Caco-2 (cell line): ENCODE measurements around the gene LRRC55. TPM values are rescaled to one million over a fixed set of nuclear protein-coding genes. Genes with fewer than 3 reads are reported as not detected.

Experiments used
- BruUV-seq: library from RNA; stranded (reverse); fragments of 400-500 nt; replicated peaks from 2 replicates; lab custom pipeline; 2021; lab: Mats Ljungman, UMichigan
- CTCF ChIA-PET: fragments of 300-600 bp; sonication (Branson Sonifier 250); formaldehyde crosslinking; loops from one replicate; lab custom pipeline; 2022; ENCODE audit warnings: antibody characterized with exemption; lab: Charles Lee
- POLR2A ChIA-PET: fragments of 300-600 bp; sonication (Branson Sonifier 250); formaldehyde crosslinking; loops from one replicate; lab custom pipeline; 2022; ENCODE audit warnings: antibody characterized with exemption; lab: Charles Lee
- DNase-seq, 2 experiments: peaks; one replicate each; pipeline versions ENCODE4 v3.0.0 to v3.0.0-alpha.2; 2020 to 2022
- H3K27me3 ChIP-seq: replicated peaks from 2 replicates; pipeline ENCODE4 v1.6.0; 2011; ENCODE audit warnings: low read length; ENCODE audit not compliant: control insufficient read depth, insufficient read depth
- H3K36me3 ChIP-seq: 2 replicates; pipeline ENCODE4 v1.5.1; 2011; ENCODE audit warnings: low read length; ENCODE audit not compliant: control insufficient read depth, insufficient read depth
- H3K4me1 ChIP-seq: fragments of 250-450 bp; sonication (Bioruptor Pico); 2 replicates; pipeline ENCODE4 v1.5.1; 2020; ENCODE audit warnings: mild to moderate bottlenecking
- H3K4me3 ChIP-seq: 2 replicates; pipeline ENCODE4 v1.5.1; 2011; ENCODE audit warnings: low read depth, mild to moderate bottlenecking, control low read depth, low read length
- H3K9me3 ChIP-seq: fragments of 250-450 bp; sonication (Bioruptor Pico); 2 replicates; pipeline ENCODE4 v1.5.1; 2020; ENCODE audit warnings: mild to moderate bottlenecking, moderate library complexity
- H3K27ac Mint-ChIP-seq: one replicate; pipeline ENCODE4 v1.8.0; 2022; ENCODE audit warnings: mixed read lengths; ENCODE audit not compliant: unreplicated experiment
- H3K27me3 Mint-ChIP-seq: one replicate; pipeline ENCODE4 v1.8.0; 2022; ENCODE audit warnings: mixed read lengths; ENCODE audit not compliant: insufficient read depth, unreplicated experiment
- H3K36me3 Mint-ChIP-seq: one replicate; pipeline ENCODE4 v1.8.0; 2022; ENCODE audit warnings: mild to moderate bottlenecking, mixed read lengths; ENCODE audit not compliant: insufficient read depth, unreplicated experiment
- H3K4me1 Mint-ChIP-seq: one replicate; pipeline ENCODE4 v1.8.0; 2022; ENCODE audit warnings: low read depth, mixed read lengths; ENCODE audit not compliant: unreplicated experiment
- H3K4me3 Mint-ChIP-seq: one replicate; pipeline ENCODE4 v1.8.0; 2022; ENCODE audit warnings: mild to moderate bottlenecking, moderate library complexity, mixed read lengths; ENCODE audit not compliant: unreplicated experiment
- H3K9me3 Mint-ChIP-seq: one replicate; pipeline ENCODE4 v1.8.0; 2022; ENCODE audit warnings: mixed read lengths; ENCODE audit not compliant: unreplicated experiment
- CTCF ChIP-seq, 2 experiments: fragments of 200-600 bp in 1 of 2; IDR thresholded peaks; 1 replicate in 1 of 2; 2 replicates in 1 of 2; pipeline versions ENCODE4 v1.5.1 to v1.8.0; 2011 to 2022; ENCODE audit warnings: antibody characterized with exemption in 1 of 2, control low read depth in 1 of 2, inconsistent platforms in 1 of 2, low read depth in 1 of 2, low read length in 1 of 2, mild to moderate bottlenecking in 1 of 2, moderate library complexity in 1 of 2; ENCODE audit not compliant: insufficient read depth in 1 of 2, severe bottlenecking in 1 of 2, unreplicated experiment in 1 of 2
- intact Hi-C: fragments of 100-400 bp; cut with micrococcal nuclease; formaldehyde crosslinking; loops from one replicate; pipeline ENCODE4 v1.10.0; 2022; ENCODE audit not compliant: unreplicated experiment
- total RNA-seq: library from RNA; stranded (reverse); gene quantifications from 2 replicates; pipeline ENCODE4 v1.2.3, GENCODE V29; 2022

LRRC55 gene
- total RNA-seq, 1 experiment from 2014 or later = not detected

GRCh38 chr11:57216463-57216862 is 34.7 kb downstream of the LRRC55 start:
- no peaks in the 10 kb centered on the region for H3K27me3 ChIP-seq
- Mint-ChIP-seq H3K36me3 (no peaks in the 10 kb centered on the region), H3K4me1 (no peaks in the 10 kb centered on the region), H3K27ac (no peak overlapping the region), H3K27me3 (peaks cover 7% of the 10 kb centered on the region), H3K9me3 (no peaks in the 10 kb centered on the region), H3K4me3 (no peak overlapping the region)
- BruUV-seq = no TSS peak
- CTCF ChIA-PET = no interaction called here
- TF ChIP-seq CTCF (IDR thresholded peaks at IDR 0.05; ENCODE audit: insufficient read depth in 1 of 2, low read depth in 1 of 2, low read length in 1 of 2, severe bottlenecking in 1 of 2, unreplicated experiment in 1 of 2) = no peak
- no peaks in the 10 kb centered on the region for H3K36me3 ChIP-seq
- intact Hi-C loops = no loop called here
- no peak overlapping the region for H3K4me3 ChIP-seq
- no peaks in the 10 kb centered on the region for H3K9me3 ChIP-seq
- no peaks in the 10 kb centered on the region for H3K4me1 ChIP-seq
- POLR2A ChIA-PET = no interaction called here
- DNase-seq = no peak

GRCh38 chr11:57217053-57217452 is 35.3 kb downstream of the LRRC55 start:
- intact Hi-C loops = no loop called here
- BruUV-seq = no TSS peak
- H3K27me3 ChIP-seq = no peaks in the 10 kb centered on the region
- no peak for DNase-seq
- no peaks in the 10 kb centered on the region for H3K9me3 Mint-ChIP-seq
- no peaks in the 10 kb centered on the region for H3K9me3 ChIP-seq
- TF ChIP-seq CTCF (IDR thresholded peaks at IDR 0.05; ENCODE audit: insufficient read depth in 1 of 2, low read depth in 1 of 2, low read length in 1 of 2, severe bottlenecking in 1 of 2, unreplicated experiment in 1 of 2) = no peak
- H3K36me3 Mint-ChIP-seq = no peaks in the 10 kb centered on the region
- peaks cover 7% of the 10 kb centered on the region for H3K27me3 Mint-ChIP-seq
- POLR2A ChIA-PET = no interaction called here
- CTCF ChIA-PET = no interaction called here
- H3K4me1 ChIP-seq = no peaks in the 10 kb centered on the region
- no peaks in the 10 kb centered on the region for H3K4me1 Mint-ChIP-seq
- H3K36me3 ChIP-seq = no peaks in the 10 kb centered on the region
- H3K4me3 ChIP-seq = no peak overlapping the region
- no peak overlapping the region for H3K27ac Mint-ChIP-seq
- H3K4me3 Mint-ChIP-seq = no peak overlapping the region

- no peak overlapping the region for H3K4me3 Mint-ChIP-seq
- H3K27me3 Mint-ChIP-seq = peaks cover 7% of the 10 kb centered on the region
- intact Hi-C loops = no loop called here
- no peaks in the 10 kb centered on the region for H3K9me3 ChIP-seq
- H3K4me1 ChIP-seq = no peaks in the 10 kb centered on the region
- TF ChIP-seq CTCF (IDR thresholded peaks at IDR 0.05; ENCODE audit: insufficient read depth in 1 of 2, low read depth in 1 of 2, low read length in 1 of 2, severe bottlenecking in 1 of 2, unreplicated experiment in 1 of 2) = no peak
- H3K9me3 Mint-ChIP-seq = no peaks in the 10 kb centered on the region
- no peaks in the 10 kb centered on the region for H3K36me3 Mint-ChIP-seq
- no peaks in the 10 kb centered on the region for H3K36me3 ChIP-seq
- H3K27ac Mint-ChIP-seq = no peak overlapping the region
- H3K4me1 Mint-ChIP-seq = no peaks in the 10 kb centered on the region
- ChIA-PET POLR2A (no interaction called here), CTCF (no interaction called here)
- H3K4me3 ChIP-seq = no peak overlapping the region
- no peak for DNase-seq
- H3K27me3 ChIP-seq = no peaks in the 10 kb centered on the region
- no TSS peak for BruUV-seq
Measured at GRCh38 chr11:57219021-57219627, 37.4 kb downstream of the LRRC55 start.
